ENCODE results near the gene WDR18.

DNA sequence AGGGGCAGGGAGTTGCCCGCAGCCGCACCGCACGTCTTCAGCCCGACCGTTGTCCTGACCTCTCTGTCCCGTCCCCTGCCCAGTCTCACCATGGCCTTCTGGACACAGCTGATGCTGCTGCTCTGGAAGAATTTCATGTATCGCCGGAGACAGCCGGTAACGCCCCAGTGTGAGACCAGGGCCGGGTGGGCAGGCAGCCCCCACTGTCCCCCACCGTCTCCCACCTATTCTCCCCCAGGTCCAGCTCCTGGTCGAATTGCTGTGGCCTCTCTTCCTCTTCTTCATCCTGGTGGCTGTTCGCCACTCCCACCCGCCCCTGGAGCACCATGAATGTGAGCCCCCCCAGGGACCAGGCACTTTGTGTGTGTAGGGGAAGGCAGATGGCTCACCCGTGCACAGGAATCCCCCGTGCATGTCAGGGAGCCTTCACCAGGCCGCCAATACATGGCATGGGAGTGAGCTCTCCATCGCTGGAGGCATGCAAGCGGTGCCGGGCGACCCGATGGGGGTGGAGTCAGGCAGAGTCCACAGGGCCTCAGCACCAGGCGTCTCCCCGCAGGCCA lies 57.2 kb downstream of the WDR18 start:
- TF ChIP-seq, protein P1, sequence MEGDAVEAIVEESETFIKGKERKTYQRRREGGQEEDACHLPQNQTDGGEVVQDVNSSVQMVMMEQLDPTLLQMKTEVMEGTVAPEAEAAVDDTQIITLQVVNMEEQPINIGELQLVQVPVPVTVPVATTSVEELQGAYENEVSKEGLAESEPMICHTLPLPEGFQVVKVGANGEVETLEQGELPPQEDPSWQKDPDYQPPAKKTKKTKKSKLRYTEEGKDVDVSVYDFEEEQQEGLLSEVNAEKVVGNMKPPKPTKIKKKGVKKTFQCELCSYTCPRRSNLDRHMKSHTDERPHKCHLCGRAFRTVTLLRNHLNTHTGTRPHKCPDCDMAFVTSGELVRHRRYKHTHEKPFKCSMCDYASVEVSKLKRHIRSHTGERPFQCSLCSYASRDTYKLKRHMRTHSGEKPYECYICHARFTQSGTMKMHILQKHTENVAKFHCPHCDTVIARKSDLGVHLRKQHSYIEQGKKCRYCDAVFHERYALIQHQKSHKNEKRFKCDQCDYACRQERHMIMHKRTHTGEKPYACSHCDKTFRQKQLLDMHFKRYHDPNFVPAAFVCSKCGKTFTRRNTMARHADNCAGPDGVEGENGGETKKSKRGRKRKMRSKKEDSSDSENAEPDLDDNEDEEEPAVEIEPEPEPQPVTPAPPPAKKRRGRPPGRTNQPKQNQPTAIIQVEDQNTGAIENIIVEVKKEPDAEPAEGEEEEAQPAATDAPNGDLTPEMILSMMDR (IDR thresholded peaks at IDR 0.05): no peak
- no peak for TF ChIP-seq POLR2AphosphoS5 (IDR thresholded peaks at IDR 0.05)

All from esophagus muscularis mucosa (tissue), 3 donors.